Spleen (tissue), 11 donors: Measurements from ENCODE around the gene TRAF7. TPM values are rescaled to one million over a fixed set of nuclear protein-coding genes. Genes with fewer than 3 reads are reported as not detected.

ENCODE experiments used
- DNase-seq: peaks from one replicate; pipeline ENCODE4 v3.0.0-alpha.2; 2020
- H3K27ac ChIP-seq, 8 donors: fragments of 200-600 bp; sonication (generic) in 7 of 8; 1 replicate in 4 of 8; 2 replicates in 4 of 8; pipeline versions ENCODE4 v1.5.0 to v1.8.0; 2016 to 2021; ENCODE audit warnings: inconsistent platforms in 4 of 8, mild to moderate bottlenecking in 4 of 8, moderate library complexity in 1 of 8
- H3K27me3 ChIP-seq, 7 donors: fragments of 200-600 bp; sonication (generic) in 6 of 7; replicated peaks in 1 of 7; 1 replicate in 4 of 7; 2 replicates in 3 of 7; pipeline versions ENCODE4 v1.5.0 to v1.8.0; 2016 to 2021; ENCODE audit warnings: inconsistent platforms in 3 of 7, mild to moderate bottlenecking in 1 of 7
- H3K36me3 ChIP-seq, 6 donors: fragments of 200-600 bp; sonication (generic) in 5 of 6; 1 replicate in 4 of 6; 2 replicates in 2 of 6; pipeline versions ENCODE4 v1.5.0 to v1.8.0; 2016 to 2021; ENCODE audit warnings: inconsistent platforms in 2 of 6
- H3K4me1 ChIP-seq, 6 donors: fragments of 200-600 bp; sonication (generic) in 5 of 6; 1 replicate in 3 of 6; 2 replicates in 3 of 6; pipeline versions ENCODE4 v1.5.0 to v1.8.0; 2016 to 2021; ENCODE audit warnings: inconsistent platforms in 3 of 6
- H3K4me3 ChIP-seq, 8 donors: fragments of 200-600 bp; sonication (generic) in 7 of 8; 1 replicate in 4 of 8; 2 replicates in 4 of 8; pipeline versions ENCODE4 v1.5.0 to v1.8.0; 2016 to 2021; ENCODE audit warnings: inconsistent platforms in 4 of 8, mild to moderate bottlenecking in 4 of 8, moderate library complexity in 2 of 8
- H3K9me3 ChIP-seq, 8 donors: fragments of 200-600 bp; sonication (generic) in 7 of 8; 1 replicate in 4 of 8; 2 replicates in 4 of 8; pipeline versions ENCODE4 v1.5.0 to v1.8.0; 2016 to 2021; ENCODE audit warnings: inconsistent platforms in 4 of 8
- CTCF ChIP-seq, 11 experiments: fragments of 200-600 bp in 7 of 11; fragments of 450-650 bp in 4 of 11; sonication (generic) in 4 of 11; IDR thresholded peaks in 8 of 11; conservative IDR thresholded peaks in 3 of 11; 1 replicate in 7 of 11; 2 replicates in 4 of 11; pipeline versions ENCODE4 v1.4.0 to v1.8.0; 2016 to 2021; ENCODE audit warnings: antibody characterized with exemption in 11 of 11, inconsistent platforms in 4 of 11, mild to moderate bottlenecking in 1 of 11
- POLR2A ChIP-seq, 3 donors: fragments of 450-650 bp; IDR thresholded peaks; one replicate each; pipeline ENCODE4 v1.5.1; 2017; ENCODE audit warnings: antibody characterized with exemption in 3 of 3, mild to moderate bottlenecking in 1 of 3
- POLR2AphosphoS5 ChIP-seq, 3 donors: sonication (generic); formaldehyde crosslinking; IDR thresholded peaks; one replicate each; pipeline ENCODE4 v1.5.1; 2017; ENCODE audit warnings: antibody characterized with exemption in 3 of 3
- WGBS, 5 donors: extraction: QIAGEN DNeasy Blood & Tissue Kit in 3 of 5; methylation state at CpG; one replicate each; pipeline versions ENCODE4 v1.1.5 to v1.1.7; 2013 to 2018; 5-methylcytosine and 5-hydroxymethylcytosine counted together
- intact Hi-C: fragments of 100-400 bp; cut with DNase I; formaldehyde crosslinking; loops from one replicate; pipeline ENCODE4 v1.15.0; 2023; ENCODE audit warnings: low total_unique reads
- polyA plus RNA-seq, 3 donors: library from polyadenylated mRNA; stranded (reverse); fragments of 200-250 nt; gene quantifications; one replicate each; pipeline ENCODE4 v1.2.1, GENCODE V29; 2013
- total RNA-seq, 7 donors: library from RNA; depleted of rRNA in 3 of 7; stranded (reverse); fragments of >200 nt in 3 of 7; fragmentation: NEBNext Ultra II Directional in 4 of 7; extraction: Animal tissue kit (Norgen Biotek cat#: 25700) in 4 of 7; gene quantifications; one replicate each; pipeline versions ENCODE4 v1.1.0 to v1.2.1, GENCODE V29; 2016 to 2021
- donor health status: healthy with polysubstance abuse.
- donor health status: DM: no; HTN: no; CAD: no; lungs with moderate emphysema.
- donor health status: DM: no; HTN: no; CAD: no.
- donor health status: Bipolar disorder and iron deficiency.
- donor health status: healthy.
- donor health status: DM: no; HTN: no; CAD: no.
- donor health status: DM: yes; HTN: yes; CAD: no.

The TRAF7 gene
- total and polyA plus RNA-seq, 10 donors, result 22.0 to 63.9 (median 44.1) TPM

- no peak overlapping the region for H3K4me3 ChIP-seq
- H3K27me3 ChIP-seq, result no peaks in the 10 kb centered on the region
- H3K36me3 ChIP-seq, result peaks cover 0 to 54% (median 33%) of the 10 kb centered on the region in 6 donors
- DNase-seq, result no peak
- H3K9me3 ChIP-seq, result no peaks in the 10 kb centered on the region
- intact Hi-C loops, result no loop called here
- no peak overlapping the region for H3K27ac ChIP-seq
- TF ChIP-seq POLR2A (IDR thresholded peaks at IDR 0.05), result no peak
- TF ChIP-seq CTCF (IDR thresholded peaks at IDR 0.05 in 8 of 11, conservative IDR thresholded peaks at IDR 0.05 in 3 of 11), result no peak
- peak in 1 of 3 donors; percentile 32 for TF ChIP-seq POLR2AphosphoS5 (IDR thresholded peaks at IDR 0.05)
- 88 to 95% (median 89%) methylated on average over 21 to 29 of the region's 29 CpGs for WGBS, 5 donors
- peaks cover 32 to 75% (median 54%) of the 10 kb centered on the region in 6 donors for H3K4me1 ChIP-seq
These were observed 53.9 kb downstream of the TRAF7 start for GRCh38 chr16:2209258-2210008.

- intact Hi-C loops, result no loop called here
- Histone ChIP-seq H3K4me1 (peaks cover 28 to 70% (median 48%) of the 10 kb centered on the region in 6 donors), H3K36me3 (peaks cover 0 to 54% (median 33%) of the 10 kb centered on the region in 6 donors), H3K27me3 (no peaks in the 10 kb centered on the region), H3K4me3 (no peak overlapping the region), H3K27ac (no peak overlapping the region), H3K9me3 (no peaks in the 10 kb centered on the region)
- DNase-seq, result no peak
- TF ChIP-seq POLR2AphosphoS5 (IDR thresholded peaks at IDR 0.05) (peak in 1 of 3 donors; percentile 16), POLR2A (IDR thresholded peaks at IDR 0.05) (no peak)
- 92 to 95% (median 93%) methylated on average over 7 to 17 of the region's 17 CpGs for WGBS, 5 donors
These were observed 54.4 kb downstream of the TRAF7 start for GRCh38 chr16:2210009-2210332.

GRCh38 chr16:2210386-2211365 is 55.1 kb downstream of the TRAF7 start, which contains the start of gene BRICD5:
Gene BRICD5 (minus strand): TSS chr16:2210863. CDS start chr16:2210833, 30 bp downstream.
- intact Hi-C loops, result no loop called here
- no peaks in the 10 kb centered on the region for H3K27me3 ChIP-seq
- H3K4me1 ChIP-seq, result peaks cover 28 to 74% (median 46%) of the 10 kb centered on the region in 6 donors
- 67 to 86% (median 82%) methylated on average over 5 to 24 of the region's 24 CpGs for WGBS, 5 donors
- TF ChIP-seq POLR2A (IDR thresholded peaks at IDR 0.05) (no peak), CTCF (IDR thresholded peaks at IDR 0.05 in 8 of 11, conservative IDR thresholded peaks at IDR 0.05 in 3 of 11) (no peak), POLR2AphosphoS5 (IDR thresholded peaks at IDR 0.05) (peak in 1 of 3 donors; percentile 34)
- H3K9me3 ChIP-seq, result no peaks in the 10 kb centered on the region
- no peak within 1 kb of the TSS for H3K27ac ChIP-seq
- DNase-seq, result no peak
- H3K36me3 ChIP-seq, result peaks cover 0 to 54% (median 33%) of the 10 kb centered on the region in 6 donors
- no peak within 1 kb of the TSS for H3K4me3 ChIP-seq

GRCh38 chr16:2211923-2212347 is 56.4 kb downstream of the TRAF7 start:
- WGBS, 5 donors, result 74 to 92% (median 86%) methylated on average over 5 to 11 of the region's 11 CpGs
- H3K4me1 ChIP-seq, result peaks cover 18 to 69% (median 39%) of the 10 kb centered on the region in 6 donors
- H3K9me3 ChIP-seq, result no peaks in the 10 kb centered on the region
- intact Hi-C loops, result no loop called here
- DNase-seq, result no peak
- TF ChIP-seq POLR2AphosphoS5 (IDR thresholded peaks at IDR 0.05) (peak in 2 of 3 donors; percentile 30 to 58), POLR2A (IDR thresholded peaks at IDR 0.05) (no peak)
- H3K27me3 ChIP-seq, result no peaks in the 10 kb centered on the region
- peak overlapping the region in 1 of 8 donors; percentile 98 for H3K4me3 ChIP-seq
- H3K27ac ChIP-seq, result peak overlapping the region in 3 of 8 donors; percentile 44 to 96 (median 67)
- peaks cover 0 to 48% (median 31%) of the 10 kb centered on the region in 6 donors for H3K36me3 ChIP-seq
